Ishikawa (cell line): ENCODE data around the gene MYL5.

Experiments used
- NFIC ChIP-seq: IDR thresholded peaks from 2 replicates; pipeline ENCODE4 v1.6.1; 2012
- RAD21 ChIP-seq: IDR thresholded peaks from 2 replicates; pipeline ENCODE4 v1.6.1; 2012; ENCODE audit warnings: low read depth
- TAF1 ChIP-seq: IDR thresholded peaks from 2 replicates; pipeline ENCODE4 v1.6.1; 2012; ENCODE audit warnings: low read depth, mild to moderate bottlenecking
- TEAD4 ChIP-seq: IDR thresholded peaks from 2 replicates; pipeline ENCODE4 v1.6.1; 2012
- USF1 ChIP-seq: IDR thresholded peaks from 2 replicates; pipeline ENCODE4 v1.6.1; 2012

GRCh38 chr4:726235-726787 is 52.0 kb downstream of the MYL5 start:
- TF ChIP-seq TEAD4 (no peak), NFIC (no peak), RAD21 (no peak), TAF1 (no peak), USF1 (no peak)
